ENCODE measurements around the gene AFF1.
A peak's percentile ranks its signal among the peaks of the same experiment; 100 is the strongest.

DNA sequence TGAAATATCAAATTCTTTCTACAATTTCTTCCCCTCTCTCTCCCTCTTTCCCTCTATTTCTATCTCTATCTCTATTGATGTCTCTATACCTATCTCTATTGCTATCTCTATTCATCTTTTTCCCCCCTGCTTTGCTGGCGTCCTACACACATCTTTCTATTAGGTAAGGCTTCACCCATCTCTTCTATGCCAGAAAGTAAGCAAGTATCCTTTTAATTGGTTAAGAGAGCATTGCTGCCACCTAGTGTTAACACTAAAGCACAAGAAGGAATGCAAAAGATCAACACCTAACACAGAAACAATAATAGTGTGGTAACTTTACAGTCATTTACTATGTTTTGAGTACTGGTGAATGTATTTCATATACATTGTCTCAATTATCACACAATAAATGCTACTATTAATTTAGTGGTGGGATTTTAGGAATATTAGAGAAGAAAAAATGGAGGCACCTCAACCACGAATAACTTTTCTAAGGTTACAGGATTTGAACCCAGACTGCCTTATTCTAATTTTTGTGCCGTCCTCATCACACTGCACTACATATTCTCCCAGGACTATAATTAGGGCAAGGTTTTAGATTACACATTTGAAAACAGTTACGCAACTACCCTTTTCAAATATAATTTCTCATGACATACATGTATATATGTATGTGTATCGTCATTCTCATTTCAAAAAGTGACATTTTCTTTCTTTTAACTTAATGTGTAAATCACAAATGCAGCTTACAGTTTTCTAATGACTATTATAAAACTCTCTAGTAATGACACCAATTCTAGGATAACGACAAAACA is 38.9 kb upstream of the AFF1 start:
- no peak for TF ChIP-seq POLR2A (IDR thresholded peaks at IDR 0.05)
- TF ChIP-seq, protein P1, sequence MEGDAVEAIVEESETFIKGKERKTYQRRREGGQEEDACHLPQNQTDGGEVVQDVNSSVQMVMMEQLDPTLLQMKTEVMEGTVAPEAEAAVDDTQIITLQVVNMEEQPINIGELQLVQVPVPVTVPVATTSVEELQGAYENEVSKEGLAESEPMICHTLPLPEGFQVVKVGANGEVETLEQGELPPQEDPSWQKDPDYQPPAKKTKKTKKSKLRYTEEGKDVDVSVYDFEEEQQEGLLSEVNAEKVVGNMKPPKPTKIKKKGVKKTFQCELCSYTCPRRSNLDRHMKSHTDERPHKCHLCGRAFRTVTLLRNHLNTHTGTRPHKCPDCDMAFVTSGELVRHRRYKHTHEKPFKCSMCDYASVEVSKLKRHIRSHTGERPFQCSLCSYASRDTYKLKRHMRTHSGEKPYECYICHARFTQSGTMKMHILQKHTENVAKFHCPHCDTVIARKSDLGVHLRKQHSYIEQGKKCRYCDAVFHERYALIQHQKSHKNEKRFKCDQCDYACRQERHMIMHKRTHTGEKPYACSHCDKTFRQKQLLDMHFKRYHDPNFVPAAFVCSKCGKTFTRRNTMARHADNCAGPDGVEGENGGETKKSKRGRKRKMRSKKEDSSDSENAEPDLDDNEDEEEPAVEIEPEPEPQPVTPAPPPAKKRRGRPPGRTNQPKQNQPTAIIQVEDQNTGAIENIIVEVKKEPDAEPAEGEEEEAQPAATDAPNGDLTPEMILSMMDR (IDR thresholded peaks at IDR 0.05), result peak; percentile 39 to 89 (median 82)
